ENCODE data around the gene PIK3R3. TPM values are rescaled to one million over a fixed set of nuclear protein-coding genes. Genes with fewer than 3 reads are reported as not detected.

Gene PIK3R3
- total RNA-seq, 1 experiment from 2014 or later = 3.6 TPM

DNA sequence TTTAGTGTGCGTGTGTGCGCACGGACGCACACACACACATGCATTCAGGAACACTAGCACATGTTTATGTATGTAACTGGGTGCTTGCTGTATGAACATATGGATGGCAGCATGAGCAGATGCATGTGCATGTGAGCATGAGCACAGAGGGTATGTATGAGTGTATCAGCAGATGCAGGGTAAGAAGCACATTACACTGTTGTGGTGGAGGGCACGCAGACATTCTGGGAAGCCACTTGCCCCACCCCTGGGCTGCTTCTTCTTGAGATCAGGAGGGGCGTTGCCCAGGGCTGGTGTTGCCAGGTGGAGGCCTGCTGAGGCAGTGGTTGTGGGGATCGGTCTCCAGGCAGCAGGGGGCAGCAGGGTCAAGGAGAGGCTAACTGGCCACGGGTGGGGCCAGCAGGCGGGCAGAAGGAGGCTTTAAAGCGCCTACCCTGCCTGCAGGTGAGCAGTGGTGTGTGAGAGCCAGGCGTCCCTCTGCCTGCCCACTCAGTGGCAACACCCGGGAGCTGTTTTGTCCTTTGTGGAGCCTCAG lies 47.7 kb upstream of the PIK3R3 start:
- H3K27me3 ChIP-seq (replicated peaks; ENCODE audit: control insufficient read depth, insufficient read depth, low read length) = no peaks in the 10 kb centered on the region
- Mint-ChIP-seq H3K36me3 (ENCODE audit: insufficient read depth, unreplicated experiment) (no peaks in the 10 kb centered on the region), H3K4me1 (ENCODE audit: low read depth, unreplicated experiment) (no peaks in the 10 kb centered on the region), H3K4me3 (ENCODE audit: unreplicated experiment) (no peak overlapping the region), H3K27ac (ENCODE audit: unreplicated experiment) (no peak overlapping the region), H3K9me3 (ENCODE audit: unreplicated experiment) (no peaks in the 10 kb centered on the region), H3K27me3 (ENCODE audit: insufficient read depth, unreplicated experiment) (no peaks in the 10 kb centered on the region)
- DNase-seq = peak; percentile 53 to 55
- no TSS peak for BruUV-seq (replicated peaks)
- intact Hi-C loops (cut with micrococcal nuclease; ENCODE audit: unreplicated experiment) = no loop called here
- ChIA-PET POLR2A (no interaction called here), CTCF (no interaction called here)
- TF ChIP-seq CTCF (IDR thresholded peaks at IDR 0.05; ENCODE audit: insufficient read depth in 1 of 2, low read depth in 1 of 2, low read length in 1 of 2, severe bottlenecking in 1 of 2, unreplicated experiment in 1 of 2) = peak in 1 of 2 experiments; percentile 52
- peaks cover 10% of the 10 kb centered on the region for H3K4me1 ChIP-seq
- no peaks in the 10 kb centered on the region for H3K36me3 ChIP-seq (ENCODE audit: control insufficient read depth, insufficient read depth, low read length)
- H3K4me3 ChIP-seq (ENCODE audit: low read depth, low read length) = no peak overlapping the region
- no peaks in the 10 kb centered on the region for H3K9me3 ChIP-seq

DNA sequence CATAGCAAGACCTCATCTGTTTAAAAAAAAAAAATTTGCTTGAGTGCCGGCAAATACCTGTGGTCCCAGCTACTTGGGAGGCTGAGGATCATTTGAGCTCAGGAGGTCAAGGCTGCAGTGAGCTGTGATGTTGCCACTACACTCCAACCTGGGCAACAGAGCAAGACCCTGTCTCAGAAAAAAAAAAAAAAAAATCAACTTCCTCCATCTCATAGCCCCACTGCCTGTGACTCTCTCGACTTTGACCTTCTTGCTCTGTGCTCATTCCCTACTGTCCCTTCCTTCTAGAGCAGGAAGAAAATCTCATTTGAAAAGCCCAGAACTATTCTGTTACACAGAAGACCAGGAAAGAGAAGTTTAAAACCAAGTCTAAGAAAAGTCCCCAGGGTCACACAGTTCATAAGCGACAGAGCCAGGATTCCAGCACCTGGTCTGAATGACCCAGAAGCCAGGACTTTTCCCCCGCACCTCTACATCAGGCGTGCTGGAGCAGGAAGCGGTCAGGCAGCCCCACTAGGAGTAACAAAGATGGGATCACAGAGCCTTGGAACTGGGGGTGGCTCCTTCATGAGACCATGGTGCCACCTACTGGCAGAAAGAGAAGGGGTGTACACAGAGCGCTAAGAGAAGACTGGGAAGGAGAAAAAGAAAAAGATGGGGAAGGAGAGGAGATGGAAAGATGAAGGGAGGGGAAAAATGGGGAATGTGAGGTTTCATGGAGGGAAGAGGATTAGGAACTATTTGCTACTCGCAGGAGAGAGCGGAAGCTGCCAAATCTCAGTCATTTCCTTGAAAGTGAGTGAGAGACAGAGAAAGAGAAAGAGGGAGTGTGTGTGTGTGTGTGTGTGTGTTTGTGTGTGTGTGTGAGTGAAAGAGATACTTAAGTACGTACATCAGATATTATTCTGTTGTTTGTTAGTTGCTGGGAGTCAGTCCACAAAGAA lies 47.0 kb upstream of the PIK3R3 start:
- DNase-seq = peak; percentile 79 to 81
- no peaks in the 10 kb centered on the region for H3K4me1 Mint-ChIP-seq (ENCODE audit: low read depth, unreplicated experiment)
- Histone ChIP-seq H3K4me1 (peaks cover 10% of the 10 kb centered on the region), H3K9me3 (no peaks in the 10 kb centered on the region), H3K4me3 (ENCODE audit: low read depth, low read length) (no peak overlapping the region), H3K27me3 (replicated peaks; ENCODE audit: control insufficient read depth, insufficient read depth, low read length) (no peaks in the 10 kb centered on the region), H3K36me3 (ENCODE audit: control insufficient read depth, insufficient read depth, low read length) (no peaks in the 10 kb centered on the region)
- POLR2A ChIA-PET = no interaction called here
- TF ChIP-seq CTCF (IDR thresholded peaks at IDR 0.05; ENCODE audit: insufficient read depth in 1 of 2, low read depth in 1 of 2, low read length in 1 of 2, severe bottlenecking in 1 of 2, unreplicated experiment in 1 of 2) = peak; percentile 84 to 89
- H3K27ac Mint-ChIP-seq (ENCODE audit: unreplicated experiment) = no peak overlapping the region
- no peaks in the 10 kb centered on the region for H3K9me3 Mint-ChIP-seq (ENCODE audit: unreplicated experiment)
- H3K4me3 Mint-ChIP-seq (ENCODE audit: unreplicated experiment) = no peak overlapping the region
- intact Hi-C loops (cut with micrococcal nuclease; ENCODE audit: unreplicated experiment) = loop anchor here (1.0 kb wide), 2 partner anchors 44 to 142 kb away; no protein-coding TSS in a partner anchor
- no peaks in the 10 kb centered on the region for H3K36me3 Mint-ChIP-seq (ENCODE audit: insufficient read depth, unreplicated experiment)
- no peaks in the 10 kb centered on the region for H3K27me3 Mint-ChIP-seq (ENCODE audit: insufficient read depth, unreplicated experiment)
- no TSS peak for BruUV-seq (replicated peaks)
- CTCF ChIA-PET = interaction anchor here (0.6 to 0.9 kb wide), 3 partner anchors 44 to 295 kb away, joined by 3 to 5 read pairs (median 3); no protein-coding TSS in a partner anchor

GRCh38 chr1:46176211-46176865 lies 43.9 kb upstream of the PIK3R3 start, which contains the start of gene P3R3URF:
Gene P3R3URF (minus strand): TSS chr1:46176488. CDS start chr1:46176471, 17 bp downstream.
- no peaks in the 10 kb centered on the region for H3K27me3 Mint-ChIP-seq (ENCODE audit: insufficient read depth, unreplicated experiment)
- Histone ChIP-seq H3K9me3 (no peaks in the 10 kb centered on the region), H3K4me1 (peaks cover 8% of the 10 kb centered on the region; the same call in 1 of the 2 replicates), H3K36me3 (ENCODE audit: control insufficient read depth, insufficient read depth, low read length) (no peaks in the 10 kb centered on the region), H3K27me3 (replicated peaks; ENCODE audit: control insufficient read depth, insufficient read depth, low read length) (no peaks in the 10 kb centered on the region), H3K4me3 (ENCODE audit: low read depth, low read length) (no peak within 1 kb of the TSS)
- POLR2A ChIA-PET = no interaction called here
- H3K27ac Mint-ChIP-seq (ENCODE audit: unreplicated experiment) = no peak within 1 kb of the TSS
- H3K9me3 Mint-ChIP-seq (ENCODE audit: unreplicated experiment) = no peaks in the 10 kb centered on the region
- TF ChIP-seq CTCF (IDR thresholded peaks at IDR 0.05; ENCODE audit: insufficient read depth in 1 of 2, low read depth in 1 of 2, low read length in 1 of 2, severe bottlenecking in 1 of 2, unreplicated experiment in 1 of 2) = no peak
- CTCF ChIA-PET = no interaction called here
- BruUV-seq (replicated peaks) = no TSS peak
- peaks cover 5% of the 10 kb centered on the region for H3K4me1 Mint-ChIP-seq (ENCODE audit: low read depth, unreplicated experiment)
- H3K36me3 Mint-ChIP-seq (ENCODE audit: insufficient read depth, unreplicated experiment) = no peaks in the 10 kb centered on the region
- intact Hi-C loops (cut with micrococcal nuclease; ENCODE audit: unreplicated experiment) = no loop called here
- no peak for DNase-seq
- H3K4me3 Mint-ChIP-seq (ENCODE audit: unreplicated experiment) = no peak within 1 kb of the TSS
